HEK293 (cell line): ENCODE data around the gene CDC42SE2.

Source experiments
- CTCF ChIP-seq: fragments of 450-650 bp; formaldehyde crosslinking; IDR thresholded peaks from 2 replicates; pipeline ENCODE4 v1.5.1; 2016; ENCODE audit warnings: missing biosample characterization, missing genetic modification characterization
- HOXA7 ChIP-seq: sonication (generic); formaldehyde crosslinking; IDR thresholded peaks from 2 replicates; pipeline ENCODE4 v1.8.1; 2022; ENCODE audit warnings: missing genetic modification reagents, borderline replicate concordance
- REPIN1 ChIP-seq: fragments of 450-650 bp; formaldehyde crosslinking; IDR thresholded peaks from 2 replicates; pipeline ENCODE4 v1.5.1; 2017; ENCODE audit warnings: missing biosample characterization, missing genetic modification characterization, low read depth
- SP2 ChIP-seq: fragments of 450-650 bp; formaldehyde crosslinking; IDR thresholded peaks from 2 replicates; pipeline ENCODE4 v1.5.1; 2016; ENCODE audit warnings: missing biosample characterization, missing genetic modification characterization
- ZFP3 ChIP-seq: fragments of 450-650 bp; formaldehyde crosslinking; IDR thresholded peaks from 2 replicates; pipeline ENCODE4 v1.5.1; 2016; ENCODE audit warnings: low read depth, missing biosample characterization, missing genetic modification characterization
- ZNF311 ChIP-seq: fragments of 450-650 bp; formaldehyde crosslinking; IDR thresholded peaks from 2 replicates; pipeline ENCODE4 v1.5.1; 2017; ENCODE audit warnings: missing biosample characterization, missing genetic modification characterization, borderline replicate concordance
- ZNF610 ChIP-seq: fragments of 450-650 bp; formaldehyde crosslinking; IDR thresholded peaks from 2 replicates; pipeline ENCODE4 v1.5.1; 2016; ENCODE audit warnings: missing biosample characterization, missing genetic modification characterization, borderline replicate concordance
- ZNF76 ChIP-seq: fragments of 450-650 bp; formaldehyde crosslinking; IDR thresholded peaks from 2 replicates; pipeline ENCODE4; 2016; ENCODE audit warnings: low read depth, missing biosample characterization, missing genetic modification characterization, borderline replicate concordance
- ZNF776 ChIP-seq: fragments of 450-650 bp; formaldehyde crosslinking; IDR thresholded peaks from 2 replicates; pipeline ENCODE4 v1.5.0; 2017; ENCODE audit warnings: missing biosample characterization, missing genetic modification characterization, borderline replicate concordance
- ZNF830 ChIP-seq: fragments of 450-650 bp; IDR thresholded peaks from 2 replicates; pipeline ENCODE4 v1.5.0; 2018; ENCODE audit warnings: missing biosample characterization, missing genetic modification characterization, low read depth, mild to moderate bottlenecking, moderate library complexity
- TF ChIP-seq, protein P1 (sequence below): IDR thresholded peaks from 2 replicates; pipeline ENCODE4 v1.6.1; 2011; ENCODE audit warnings: mild to moderate bottlenecking, low read depth, low read length, borderline replicate concordance
- TF ChIP-seq, protein P2 (sequence below): fragments of 450-650 bp; formaldehyde crosslinking; IDR thresholded peaks from 2 replicates; pipeline ENCODE4 v1.5.0; 2017; ENCODE audit warnings: missing biosample characterization, missing genetic modification characterization, borderline replicate concordance

DNA sequence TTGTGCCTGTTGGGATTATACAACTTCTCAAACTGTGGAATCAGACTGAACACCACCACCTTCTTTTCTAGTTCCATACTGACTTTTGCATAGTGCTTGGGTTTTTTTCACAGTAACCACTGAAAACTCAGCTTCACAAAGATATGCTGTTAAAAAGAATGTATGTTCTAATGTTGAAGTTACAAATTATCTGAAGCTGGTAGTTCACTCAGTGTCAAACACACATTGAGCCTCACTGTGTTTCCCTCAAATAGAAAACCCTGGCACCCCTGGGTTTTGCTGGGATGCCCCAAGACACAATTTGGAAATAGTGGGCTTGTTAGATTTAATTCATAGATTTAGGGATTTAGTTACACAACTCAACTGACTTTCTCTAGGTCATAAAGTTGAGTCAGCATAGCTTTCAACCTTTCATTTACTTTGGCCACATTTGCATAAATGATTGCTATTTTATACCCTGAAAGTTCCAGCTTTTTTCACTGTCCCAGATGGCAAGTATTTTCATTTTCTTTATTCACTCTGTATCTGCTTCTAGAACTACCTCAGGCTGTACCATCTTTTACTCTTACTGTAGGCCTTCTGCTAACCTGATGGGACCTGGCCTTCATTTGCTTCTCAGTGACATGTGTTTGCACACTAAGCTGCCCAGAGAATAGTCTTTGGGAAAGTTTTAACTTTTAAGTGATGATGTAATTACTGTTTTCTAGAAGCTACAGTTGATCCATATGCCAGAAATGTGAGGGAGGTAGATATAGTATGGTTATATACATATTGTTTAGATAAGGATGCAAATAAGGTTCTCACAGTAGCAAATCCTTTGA is 115.1 kb downstream of the CDC42SE2 start:
- no peak for TF ChIP-seq SP2
- TF ChIP-seq ZNF776 (tag by site-specific recombination): no peak
- no peak for TF ChIP-seq ZNF311 (tag by site-specific recombination)
- TF ChIP-seq ZNF610 (tag by site-specific recombination): no peak
- no peak for TF ChIP-seq REPIN1 (tag by site-specific recombination)
- TF ChIP-seq, protein P1, sequence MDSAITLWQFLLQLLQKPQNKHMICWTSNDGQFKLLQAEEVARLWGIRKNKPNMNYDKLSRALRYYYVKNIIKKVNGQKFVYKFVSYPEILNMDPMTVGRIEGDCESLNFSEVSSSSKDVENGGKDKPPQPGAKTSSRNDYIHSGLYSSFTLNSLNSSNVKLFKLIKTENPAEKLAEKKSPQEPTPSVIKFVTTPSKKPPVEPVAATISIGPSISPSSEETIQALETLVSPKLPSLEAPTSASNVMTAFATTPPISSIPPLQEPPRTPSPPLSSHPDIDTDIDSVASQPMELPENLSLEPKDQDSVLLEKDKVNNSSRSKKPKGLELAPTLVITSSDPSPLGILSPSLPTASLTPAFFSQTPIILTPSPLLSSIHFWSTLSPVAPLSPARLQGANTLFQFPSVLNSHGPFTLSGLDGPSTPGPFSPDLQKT: no peak
- TF ChIP-seq ZFP3 (tag by site-specific recombination): no peak
- TF ChIP-seq ZNF76 (tag by site-specific recombination): no peak
- TF ChIP-seq CTCF (tag by site-specific recombination): no peak
- TF ChIP-seq, protein P2, sequence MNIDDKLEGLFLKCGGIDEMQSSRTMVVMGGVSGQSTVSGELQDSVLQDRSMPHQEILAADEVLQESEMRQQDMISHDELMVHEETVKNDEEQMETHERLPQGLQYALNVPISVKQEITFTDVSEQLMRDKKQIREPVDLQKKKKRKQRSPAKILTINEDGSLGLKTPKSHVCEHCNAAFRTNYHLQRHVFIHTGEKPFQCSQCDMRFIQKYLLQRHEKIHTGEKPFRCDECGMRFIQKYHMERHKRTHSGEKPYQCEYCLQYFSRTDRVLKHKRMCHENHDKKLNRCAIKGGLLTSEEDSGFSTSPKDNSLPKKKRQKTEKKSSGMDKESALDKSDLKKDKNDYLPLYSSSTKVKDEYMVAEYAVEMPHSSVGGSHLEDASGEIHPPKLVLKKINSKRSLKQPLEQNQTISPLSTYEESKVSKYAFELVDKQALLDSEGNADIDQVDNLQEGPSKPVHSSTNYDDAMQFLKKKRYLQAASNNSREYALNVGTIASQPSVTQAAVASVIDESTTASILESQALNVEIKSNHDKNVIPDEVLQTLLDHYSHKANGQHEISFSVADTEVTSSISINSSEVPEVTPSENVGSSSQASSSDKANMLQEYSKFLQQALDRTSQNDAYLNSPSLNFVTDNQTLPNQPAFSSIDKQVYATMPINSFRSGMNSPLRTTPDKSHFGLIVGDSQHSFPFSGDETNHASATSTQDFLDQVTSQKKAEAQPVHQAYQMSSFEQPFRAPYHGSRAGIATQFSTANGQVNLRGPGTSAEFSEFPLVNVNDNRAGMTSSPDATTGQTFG (tag by site-specific recombination): no peak
- no peak for TF ChIP-seq ZNF830 (tag by site-specific recombination)
- no peak for TF ChIP-seq HOXA7 (CRISPR knock-in tag)
